H1 (cell line): ENCODE data around the gene C20orf141. TPM values are rescaled to one million over a fixed set of nuclear protein-coding genes. Genes with fewer than 3 reads are reported as not detected.

ENCODE experiments used
- BCL11A ChIP-seq, 2 experiments: IDR thresholded peaks; one replicate each; pipeline ENCODE4 v1.6.1; 2011; ENCODE audit warnings: low read depth in 2 of 2, low read length in 2 of 2, mild to moderate bottlenecking in 2 of 2
- CHD7 ChIP-seq: fragments of 300-600 bp; sonication (generic); IDR thresholded peaks from 2 replicates; pipeline ENCODE4 v1.7.1; 2012; ENCODE audit warnings: low read length, moderate library complexity, mild to moderate bottlenecking, inconsistent platforms; ENCODE audit not compliant: insufficient replicate concordance
- JUN ChIP-seq: IDR thresholded peaks from 2 replicates; pipeline ENCODE4 v1.6.1; 2011; ENCODE audit warnings: low read depth, mild to moderate bottlenecking, improper control_type of control experiment, low read length
- MAX ChIP-seq: IDR thresholded peaks from 2 replicates; pipeline ENCODE4 v1.6.1; 2012; ENCODE audit warnings: inconsistent platforms
- NRF1 ChIP-seq: IDR thresholded peaks from 2 replicates; pipeline ENCODE4 v1.6.1; 2011; ENCODE audit warnings: mild to moderate bottlenecking, low read depth, low read length, improper control_type of control experiment
- RFX5 ChIP-seq: IDR thresholded peaks from 2 replicates; pipeline ENCODE4 v1.6.1; 2011; ENCODE audit warnings: low read depth, low read length, improper control_type of control experiment, borderline replicate concordance
- SAP30 ChIP-seq: fragments of 300-600 bp; sonication (generic); IDR thresholded peaks from 2 replicates; pipeline ENCODE4 v1.7.1; 2012; ENCODE audit warnings: low read length, moderate library complexity, mild to moderate bottlenecking, inconsistent platforms; ENCODE audit not compliant: insufficient read depth, insufficient replicate concordance
- SUZ12 ChIP-seq: fragments of 200-600 bp; sonication (generic); IDR thresholded peaks from 2 replicates; pipeline ENCODE4 v1.6.1; 2012; ENCODE audit warnings: mild to moderate bottlenecking, inconsistent platforms, low read length, moderate library complexity, mixed read lengths
- TAF1 ChIP-seq: IDR thresholded peaks from 2 replicates; pipeline ENCODE4 v1.6.1; 2011; ENCODE audit warnings: mild to moderate bottlenecking, low read depth, low read length
- polyA plus RNA-seq, 7 experiments: library from polyadenylated mRNA; depleted of rRNA in 3 of 7; stranded (reverse) in 5 of 7; unstranded in 2 of 7; fragments of >200 nt in 5 of 7; fragments of 200-250 nt in 2 of 7; gene quantifications; 1 replicate in 5 of 7; 2 replicates in 1 of 7; 4 replicates in 1 of 7; pipeline versions ENCODE4 v1.2.1 to v1.2.3, GENCODE V29; 2011 to 2013; ENCODE audit warnings: missing spikeins in 2 of 7, mixed read lengths in 2 of 7
- total RNA-seq: library from RNA; stranded (reverse); fragmentation: NEBNext Ultra II Directional; extraction: Animal tissue kit (Norgen Biotek cat#: 25700); gene quantifications from 2 replicates; pipeline ENCODE4 v1.2.1, GENCODE V29; 2021

Gene C20orf141
- total and polyA plus RNA-seq, 2 of the 8 experiments (the other 6 are each of a cell fraction or from before 2014, with no cell fraction given), result not detected

- TF ChIP-seq SAP30, result no peak
- no peak for TF ChIP-seq BCL11A (IDR thresholded peaks at IDR 0.05; ENCODE audit: low read depth in 2 of 2, low read length in 2 of 2)
- TF ChIP-seq NRF1, result no peak
- TF ChIP-seq CHD7, result no peak
- TF ChIP-seq MAX, result no peak
- TF ChIP-seq TAF1, result no peak
- no peak for TF ChIP-seq JUN
- TF ChIP-seq SUZ12, result no peak
- no peak for TF ChIP-seq RFX5
- TF ChIP-seq, all 59 proteins: peak for 0
These were observed 34.7 kb downstream of the C20orf141 start (continued) for GRCh38 chr20:2849529-2849928.
